HG03565 (cell line): Measurements from ENCODE around the gene AGAP1.

ENCODE experiments used
- ATAC-seq: cut with Tn5 transposase; IDR thresholded peaks from one replicate; pipeline ENCODE4 v1.9.1; 2021; ENCODE audit warnings: mild to moderate bottlenecking, moderate library complexity; ENCODE audit not compliant: unreplicated experiment

Gene AGAP1

DNA sequence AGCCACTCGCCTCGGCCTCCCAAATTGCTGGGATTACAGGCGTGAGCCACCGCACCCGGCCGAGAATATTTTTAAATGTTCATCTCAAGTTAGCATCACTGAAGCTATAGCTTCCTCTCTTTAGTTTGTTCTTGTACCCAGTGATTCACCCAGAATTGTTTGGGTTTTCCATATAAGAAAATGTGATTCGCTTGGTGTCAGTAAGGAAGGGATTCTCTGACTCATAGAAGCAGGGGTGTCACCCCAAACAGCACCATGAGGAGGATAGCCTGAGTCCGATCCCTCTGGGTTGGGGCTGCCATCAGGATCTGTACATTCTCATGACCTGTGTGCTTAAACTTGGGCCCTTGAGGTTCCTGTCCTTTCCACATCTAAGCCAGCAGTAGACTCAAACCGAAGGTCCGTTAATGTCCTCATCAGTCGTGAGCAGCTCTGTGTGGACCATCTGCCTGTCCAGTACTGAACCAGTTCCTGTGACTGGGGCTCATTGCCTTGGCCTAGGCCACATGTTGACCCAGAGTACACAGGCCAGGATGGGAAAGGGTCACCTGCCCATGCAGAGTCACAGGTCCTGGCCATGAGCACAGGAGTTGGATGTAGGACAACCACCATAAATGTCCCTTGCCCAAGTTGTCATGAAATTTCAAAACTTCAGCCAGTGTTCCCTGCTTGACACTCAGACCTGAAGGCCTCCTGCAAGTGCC, 362.5 kb downstream of the AGAP1 start:
- no peak for ATAC-seq

DNA sequence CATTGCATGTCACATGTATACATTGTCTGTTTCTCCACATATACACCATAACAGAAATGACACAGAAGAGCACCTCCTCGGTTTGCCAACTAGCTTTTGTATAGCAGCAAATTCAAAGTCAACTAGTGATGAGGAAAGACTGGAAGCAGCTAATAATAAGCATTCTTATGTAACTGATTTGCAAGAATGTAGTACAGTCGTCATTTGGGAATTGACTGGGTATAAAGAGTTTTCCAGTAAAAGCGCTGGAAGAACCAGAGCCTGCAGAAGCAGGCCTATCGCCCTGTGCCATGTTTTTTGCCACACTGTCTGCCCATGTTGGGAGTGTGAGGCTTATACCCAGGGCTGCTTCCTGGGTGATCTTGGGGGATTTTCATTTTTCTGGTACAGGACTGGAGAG, 363.8 kb downstream of the AGAP1 start:
- no peak for ATAC-seq

DNA sequence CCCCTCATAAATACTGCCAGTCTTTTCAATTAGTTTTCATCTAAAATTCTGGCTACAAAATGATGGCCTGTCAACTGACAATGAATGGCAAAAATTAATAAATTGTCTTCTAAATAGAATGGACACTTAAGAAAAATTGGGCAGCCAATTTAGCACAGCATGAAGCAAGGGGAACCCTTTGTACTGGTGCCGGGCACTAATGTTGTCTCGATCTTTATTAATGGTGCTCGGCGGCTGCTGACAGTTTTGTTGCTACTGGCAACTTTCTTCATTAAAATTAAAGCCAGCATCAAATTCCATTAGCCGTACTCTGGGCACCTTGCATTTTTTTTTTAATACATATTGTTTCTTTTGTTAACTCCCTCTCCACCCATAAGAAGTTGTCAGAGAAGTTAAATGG, 365.0 kb downstream of the AGAP1 start:
- no peak for ATAC-seq

DNA sequence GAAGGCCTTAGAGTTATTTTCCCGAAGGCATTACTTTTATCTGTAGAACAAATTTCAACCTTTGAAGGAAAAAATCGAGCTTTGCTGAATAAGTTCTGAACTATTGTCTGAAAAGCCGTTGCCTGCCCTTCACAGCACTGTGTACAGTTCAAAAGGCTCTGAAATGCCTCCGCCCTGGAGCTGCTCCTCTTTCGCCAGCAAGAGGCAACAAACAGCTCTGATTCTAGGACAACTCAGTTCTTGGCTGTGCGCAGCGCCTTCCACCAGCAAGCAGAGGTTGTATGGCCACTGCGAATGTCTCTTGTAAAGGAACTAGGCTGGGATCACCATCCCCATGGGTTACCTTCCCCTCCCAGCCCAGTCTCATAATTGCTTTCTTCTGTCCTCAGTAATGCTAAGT, 365.8 kb downstream of the AGAP1 start:
- no peak for ATAC-seq

DNA sequence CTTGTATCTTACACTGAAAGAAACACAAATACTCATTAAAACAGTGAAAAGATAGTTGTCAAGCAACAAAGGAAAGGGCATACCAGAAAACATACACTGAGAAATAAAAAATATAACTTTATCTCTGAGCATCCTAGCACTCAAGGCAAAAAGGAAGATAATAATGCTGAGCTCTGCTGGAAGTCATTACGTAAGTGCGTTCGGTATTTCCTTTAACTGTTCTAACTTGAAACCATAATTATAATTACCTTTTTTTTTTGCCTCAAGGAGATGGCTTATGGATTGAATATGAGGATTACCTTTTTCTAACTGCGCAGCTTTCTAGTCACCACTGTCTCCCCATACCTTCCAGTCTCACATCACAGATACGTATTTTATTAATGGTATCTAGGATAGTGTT, 366.3 kb downstream of the AGAP1 start:
- ATAC-seq = no peak

DNA sequence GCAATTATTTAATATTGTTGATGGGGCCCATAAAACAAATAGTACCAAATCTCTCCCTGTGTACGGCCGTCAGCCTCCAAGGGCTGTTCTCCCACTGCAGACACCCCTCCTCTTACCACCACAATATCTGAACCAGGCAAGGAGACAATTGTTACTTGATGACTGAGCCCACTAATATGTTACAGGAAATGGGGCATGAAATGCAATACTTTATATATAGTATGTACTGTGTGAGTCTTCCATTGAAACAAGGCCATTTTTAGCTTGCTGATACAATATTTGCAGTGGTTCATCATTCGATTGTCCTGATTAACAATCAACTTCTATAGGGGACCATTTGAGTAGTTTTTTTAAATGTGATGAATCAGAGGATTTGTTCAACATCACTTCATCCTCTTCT, 367.0 kb downstream of the AGAP1 start:
- no peak for ATAC-seq

DNA sequence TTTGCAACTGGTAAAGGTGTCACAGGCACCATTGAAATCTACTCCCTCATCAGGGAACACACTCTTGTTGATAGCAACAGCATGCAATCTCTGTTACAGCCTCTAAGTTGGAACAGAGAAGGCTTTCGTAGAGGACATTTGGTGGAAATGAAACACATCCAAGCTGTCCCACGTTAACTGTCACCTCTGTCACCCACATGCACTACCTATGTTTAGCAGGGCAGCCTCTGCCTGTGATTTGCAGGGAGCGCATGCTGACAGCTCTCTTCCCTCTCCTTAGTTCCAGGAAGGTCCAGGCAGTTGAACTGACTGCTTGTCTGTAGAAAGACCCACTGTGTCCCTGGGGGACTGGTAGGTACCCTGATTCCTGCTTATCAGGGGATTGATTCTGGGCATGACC, 367.5 kb downstream of the AGAP1 start:
- ATAC-seq = no peak

DNA sequence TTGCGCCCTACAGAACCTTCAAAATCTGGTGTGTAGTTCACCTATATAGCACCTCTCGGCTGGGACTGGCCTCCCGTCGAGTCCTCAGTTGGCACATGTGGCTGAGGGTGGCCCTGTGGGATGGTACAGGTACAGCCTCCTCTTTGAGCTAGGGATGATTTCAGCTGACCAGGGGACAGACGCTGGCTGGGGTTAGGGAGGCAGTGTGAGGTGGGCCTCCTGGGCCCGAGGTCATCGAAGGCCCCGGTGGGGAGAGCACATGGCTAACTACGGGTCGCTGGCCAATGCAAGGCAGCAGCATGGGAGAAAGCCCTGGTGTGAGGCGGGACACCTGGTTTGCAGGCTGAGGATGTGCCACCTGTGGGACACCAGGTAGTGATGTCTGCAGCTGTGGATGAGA, 369.6 kb downstream of the AGAP1 start:
- no peak for ATAC-seq

DNA sequence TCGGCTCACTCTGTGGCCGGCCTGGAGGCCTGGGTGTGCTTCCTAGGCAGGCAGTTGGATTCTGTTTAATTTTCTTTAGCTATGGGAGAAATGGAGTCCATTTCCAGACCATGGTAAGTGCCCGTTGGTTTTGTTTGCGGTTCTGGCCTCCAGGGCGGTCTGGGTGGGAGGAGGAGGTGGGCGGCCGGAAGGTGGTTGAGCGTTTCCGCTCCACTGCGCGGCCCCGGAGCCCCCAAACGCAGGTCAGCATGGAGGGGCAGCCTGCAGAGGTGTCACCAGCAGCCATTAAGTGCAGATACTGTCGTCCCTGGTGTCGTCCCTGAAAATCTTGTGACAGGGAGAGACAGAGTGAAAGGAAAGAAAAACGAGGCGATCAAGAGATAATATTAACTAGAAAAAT, 370.5 kb downstream of the AGAP1 start:
- ATAC-seq = no peak

DNA sequence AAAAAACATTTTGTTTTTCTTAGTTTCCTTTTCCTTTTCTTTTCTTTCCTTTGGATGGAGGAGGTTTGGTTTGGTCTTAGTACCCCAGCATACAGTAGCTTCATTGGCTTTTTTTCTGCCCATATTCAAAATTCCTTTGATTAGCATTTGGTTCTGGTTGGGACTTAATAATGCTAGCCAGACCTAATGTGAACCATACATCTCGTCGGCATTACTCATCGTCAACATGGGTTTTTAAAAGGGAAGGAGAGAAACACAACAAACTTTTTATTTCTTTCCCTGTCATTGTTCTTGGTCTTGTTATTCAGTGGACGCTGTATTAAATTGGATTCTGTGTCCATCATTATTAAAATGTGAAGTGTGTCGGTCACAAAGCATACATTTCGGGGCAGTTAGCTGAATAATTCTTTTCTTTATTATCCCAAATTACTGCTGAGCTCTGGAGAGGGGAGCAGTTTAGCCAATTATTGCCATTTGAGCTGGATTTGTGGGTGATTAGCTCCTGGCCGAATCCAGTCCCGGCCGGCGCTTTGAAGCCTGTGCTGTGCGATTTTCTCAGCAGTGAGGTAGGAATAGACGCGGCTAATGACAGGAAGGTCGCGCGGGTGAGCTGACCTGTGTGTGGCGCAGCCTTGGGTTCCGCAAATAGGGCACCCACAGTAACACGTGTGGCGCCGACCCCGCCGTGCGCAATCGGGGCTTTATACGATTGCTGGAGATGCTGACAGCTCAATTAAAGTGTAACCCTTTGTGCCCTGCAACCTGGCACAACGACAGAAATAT, 371.1 kb downstream of the AGAP1 start:
- no peak for ATAC-seq

DNA sequence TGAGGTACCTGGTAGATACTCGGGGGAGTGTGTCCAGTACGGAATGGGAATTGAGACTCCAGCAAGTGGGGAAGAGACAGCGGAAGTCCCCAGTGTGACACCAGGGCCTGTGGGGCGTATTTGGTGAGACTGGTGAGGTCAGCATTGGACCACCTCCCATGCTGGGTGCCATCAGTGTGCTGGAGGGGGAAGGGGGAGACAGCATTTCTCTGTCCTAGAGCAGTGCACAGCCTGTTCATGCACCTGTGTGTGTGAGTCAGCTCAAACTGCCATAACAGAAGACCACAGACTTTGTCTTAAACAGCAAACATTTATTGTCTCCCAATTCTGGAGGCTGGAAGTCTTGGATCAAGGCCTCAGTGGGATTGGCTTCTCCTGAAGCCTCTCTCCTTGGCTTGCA, 372.5 kb downstream of the AGAP1 start:
- no peak for ATAC-seq

DNA sequence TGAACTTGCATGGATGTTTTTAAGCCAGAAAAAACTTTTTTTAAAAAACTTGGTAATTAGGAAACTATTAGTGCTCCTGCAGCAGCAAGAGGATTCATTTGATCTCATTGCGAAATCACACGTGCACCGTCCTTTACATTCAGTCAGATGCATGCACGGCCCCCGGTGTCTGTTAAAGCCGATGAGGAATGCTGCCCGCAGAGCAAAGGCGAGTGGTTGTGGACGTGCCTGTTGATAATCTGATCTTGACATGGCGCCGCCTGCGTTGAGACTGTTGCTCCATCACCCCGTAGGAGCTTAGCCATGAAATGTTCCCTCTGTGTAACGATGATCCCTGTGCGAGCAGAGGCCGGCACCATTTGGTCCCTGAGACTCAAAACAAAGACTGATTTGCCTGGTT, 374.4 kb downstream of the AGAP1 start:
- ATAC-seq = no peak

DNA sequence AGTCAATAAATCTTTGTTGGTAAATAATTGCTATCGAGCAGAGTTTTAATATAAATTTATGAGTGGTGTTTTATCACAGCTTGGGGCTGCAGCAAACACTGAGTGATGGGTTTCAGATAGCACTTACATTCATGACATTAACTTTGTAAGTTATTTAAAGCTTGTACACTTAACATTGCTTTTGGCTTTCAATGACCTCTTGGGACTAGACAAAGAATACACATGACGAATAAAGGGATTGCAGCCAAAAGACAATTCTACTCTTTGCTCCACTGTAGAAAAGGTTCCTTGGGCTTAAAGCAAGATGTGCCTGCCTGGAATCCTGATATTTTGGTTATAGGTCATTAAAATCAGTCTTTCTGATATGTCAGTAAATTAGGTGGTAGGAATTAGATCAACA, 374.8 kb downstream of the AGAP1 start:
- no peak for ATAC-seq

DNA sequence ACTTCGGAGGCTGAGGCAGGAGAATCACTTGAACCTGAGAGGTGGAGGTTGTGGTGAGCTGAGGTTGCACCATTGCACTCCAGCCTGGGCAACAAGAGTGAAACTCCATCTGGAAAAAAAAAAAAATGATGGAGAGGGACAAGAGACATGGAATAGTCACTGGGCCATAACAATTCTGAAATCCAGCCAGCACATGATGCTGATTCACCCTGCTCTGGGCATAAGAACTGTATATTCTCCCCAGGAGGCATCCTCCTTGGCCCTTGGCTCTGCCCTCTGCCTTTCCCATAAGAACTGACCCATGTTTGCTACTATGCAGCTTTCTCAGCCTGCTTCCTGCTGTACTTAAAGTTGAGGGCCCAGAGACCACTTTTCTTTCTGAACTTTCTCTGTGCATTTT, 376.7 kb downstream of the AGAP1 start:
- ATAC-seq = no peak

DNA sequence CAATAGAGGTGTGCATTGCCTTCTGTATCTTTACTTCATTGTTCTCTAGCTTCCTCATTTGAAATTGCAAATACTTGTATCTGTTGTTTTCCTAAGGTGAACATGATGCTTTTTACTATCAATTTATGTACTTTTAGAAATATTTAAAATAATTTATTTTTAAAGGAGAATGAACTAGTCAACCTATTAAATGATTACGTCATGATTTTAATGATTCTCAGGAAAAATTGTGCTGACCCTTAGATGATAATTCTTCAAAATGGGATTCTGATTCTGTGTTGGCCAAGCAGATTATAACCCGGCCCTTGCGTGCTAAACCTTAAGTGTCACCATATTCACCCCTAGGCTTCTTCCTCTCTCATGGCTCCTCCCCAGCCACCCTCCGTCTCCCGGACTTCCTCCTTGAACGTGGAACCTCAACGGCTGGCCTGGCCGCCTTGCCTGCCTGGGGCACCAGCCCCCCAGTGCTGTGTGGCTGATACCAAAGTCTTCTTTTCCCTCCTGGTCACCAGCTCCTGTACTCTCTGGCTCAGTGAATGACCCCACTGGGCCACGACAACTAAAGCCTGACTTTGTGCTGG, 382.3 kb downstream of the AGAP1 start:
- no peak for ATAC-seq

DNA sequence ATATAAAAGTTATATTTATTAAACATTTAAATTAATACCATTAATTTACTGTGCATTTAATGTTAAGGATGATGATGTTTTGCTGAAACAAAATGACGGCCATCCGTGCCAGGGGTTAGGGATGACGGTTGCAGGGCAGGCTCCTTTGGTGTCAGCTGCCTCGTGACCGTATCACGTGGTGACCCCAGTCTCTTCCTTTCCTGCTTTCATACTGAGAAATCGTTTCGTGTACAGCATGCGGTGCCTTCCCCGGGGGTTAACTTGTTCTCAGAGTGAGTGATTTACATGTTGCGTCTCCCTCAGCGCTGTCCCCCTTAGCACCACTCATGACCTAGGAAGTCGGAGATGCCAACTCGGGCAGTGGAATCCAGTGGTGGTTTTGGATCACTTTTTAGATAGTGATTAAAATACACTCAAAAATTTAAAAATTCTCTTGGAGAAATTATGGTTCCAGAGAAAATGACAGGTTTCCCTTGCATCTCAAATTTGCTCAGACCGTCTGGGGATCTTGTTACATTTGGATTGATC, 383.5 kb downstream of the AGAP1 start:
- ATAC-seq = no peak

DNA sequence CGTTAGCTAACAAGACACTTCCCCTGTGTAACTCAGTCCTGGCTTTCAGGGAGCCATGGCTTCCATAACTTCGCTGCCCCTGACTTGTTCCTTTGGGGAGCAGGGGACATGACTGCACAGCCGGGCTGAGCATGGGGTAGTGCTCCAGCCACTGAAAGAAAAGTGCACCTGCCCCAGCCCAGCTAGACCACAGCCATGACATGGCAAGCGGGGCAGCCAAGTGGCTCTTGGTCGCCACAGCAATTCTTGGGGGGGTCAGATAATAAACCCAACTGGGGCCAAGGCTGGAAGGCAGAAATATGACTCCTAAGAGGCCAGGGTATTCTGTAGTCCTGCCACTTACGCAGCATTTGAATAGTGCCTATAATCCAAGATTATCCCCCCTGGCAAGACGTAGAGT, 385.3 kb downstream of the AGAP1 start:
- no peak for ATAC-seq

DNA sequence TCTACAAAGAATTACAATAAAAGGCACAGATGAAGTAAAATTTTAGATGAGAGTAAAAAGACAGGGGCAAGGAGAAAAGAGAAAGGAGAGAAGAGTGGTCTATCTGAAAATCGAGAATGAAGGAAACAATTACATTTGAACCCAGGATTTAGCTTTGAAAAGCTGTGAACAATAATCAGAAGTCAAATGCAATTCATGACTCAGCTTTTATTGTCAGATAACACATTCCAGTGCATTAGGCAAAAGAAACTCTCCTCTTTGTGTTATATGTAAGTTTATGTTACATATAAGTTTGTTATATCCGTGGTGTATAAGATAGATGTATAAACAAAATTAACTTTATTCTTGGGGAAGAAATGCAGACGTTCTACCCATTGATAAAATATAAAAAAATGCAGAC, 389.8 kb downstream of the AGAP1 start:
- no peak for ATAC-seq

DNA sequence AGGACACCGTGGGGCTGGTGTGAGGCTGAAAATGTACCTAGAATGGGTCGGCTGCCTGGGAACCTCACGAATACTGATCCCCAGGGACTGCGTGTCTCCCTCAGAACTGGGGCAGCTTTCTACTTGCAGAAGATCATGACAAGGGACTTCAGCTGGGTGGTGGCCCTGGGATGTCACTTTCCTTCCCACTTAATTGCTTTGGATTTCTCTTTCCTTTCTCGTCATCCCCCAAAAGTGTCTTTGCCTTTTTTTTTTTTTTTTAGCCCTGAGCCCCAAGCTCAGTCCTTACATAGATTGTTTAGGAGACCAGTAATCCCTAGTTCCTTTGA, 395.4 kb downstream of the AGAP1 start:
- ATAC-seq = no peak

DNA sequence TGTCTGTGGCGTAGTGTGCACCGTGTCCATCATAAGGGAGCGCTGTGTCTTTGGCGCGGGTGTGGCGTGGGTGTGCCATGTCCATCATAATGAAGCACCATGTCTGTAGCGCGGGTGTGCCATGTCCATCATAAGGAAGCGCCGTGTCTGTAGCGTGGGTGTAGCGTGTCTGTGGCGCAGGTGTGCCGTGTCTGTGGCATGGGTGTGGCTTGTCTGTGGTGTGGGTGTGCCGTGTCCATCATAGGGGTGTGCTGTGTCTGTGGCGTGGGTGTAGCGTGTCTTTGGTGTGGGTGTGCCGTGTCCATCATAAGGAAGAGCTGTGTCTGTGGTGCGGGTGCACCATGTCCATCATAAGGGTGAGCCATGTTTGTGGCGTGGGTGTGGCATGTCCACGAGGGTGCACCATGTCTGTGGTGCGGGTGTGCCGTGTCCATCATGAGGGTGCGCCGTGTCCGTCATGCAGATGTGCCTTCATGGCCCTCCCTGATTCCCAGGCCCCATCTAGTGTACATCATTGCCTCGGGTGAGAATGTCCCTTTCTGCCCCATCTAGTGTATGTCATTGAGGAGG, 399.4 kb downstream of the AGAP1 start:
- no peak for ATAC-seq

DNA sequence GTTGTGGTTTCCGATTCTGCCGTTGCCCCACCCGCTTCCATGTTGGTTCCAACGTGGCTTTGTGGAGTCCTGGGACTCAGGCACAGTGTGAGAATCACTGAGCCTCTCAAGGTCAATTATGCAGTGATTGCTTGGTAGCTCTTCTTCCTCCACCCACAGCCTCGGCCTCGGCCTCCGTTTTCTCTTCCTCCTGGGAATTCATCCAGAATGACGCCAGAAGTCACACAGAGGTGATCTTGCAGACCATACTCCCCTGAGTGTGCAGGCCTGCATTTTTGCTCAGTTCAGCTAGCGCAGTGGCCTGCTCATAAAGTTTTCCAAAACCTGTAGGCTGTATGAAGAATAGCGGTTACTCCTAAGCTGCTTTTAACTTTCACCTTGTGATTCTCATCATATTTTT, 401.0 kb downstream of the AGAP1 start:
- no peak for ATAC-seq

DNA sequence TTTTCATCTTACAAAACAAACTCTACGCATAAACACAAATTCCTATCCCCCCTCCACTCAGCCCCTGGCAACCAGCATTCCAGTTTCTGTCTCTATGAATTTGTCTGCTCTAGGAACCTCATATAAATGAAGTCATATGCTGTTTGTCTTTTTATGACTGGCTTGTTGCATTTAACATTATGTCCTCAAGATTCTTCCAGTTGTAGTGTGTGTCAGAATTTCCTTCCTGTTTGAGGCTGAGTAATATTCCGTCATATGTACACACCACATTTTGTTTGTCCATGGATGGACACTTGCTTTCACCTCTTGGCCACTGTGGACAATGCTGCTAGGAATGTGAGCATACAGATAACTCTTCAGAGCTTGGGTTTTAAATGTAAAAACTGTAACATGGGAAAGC, 402.2 kb downstream of the AGAP1 start:
- ATAC-seq = no peak
